Astrocyte of the spinal cord (primary cell): ENCODE measurements around the gene ACOD1.
"Not testable (repeated sequence)": the region's sequence is repeated elsewhere in the genome, so short reads cannot be mapped to it uniquely, and the experiment has no call there.

Source experiments
- DNase-seq: peaks from one replicate; pipeline ENCODE4 v3.0.0; 2011; ENCODE audit warnings: low read depth, low spot score
- H3K4me3 ChIP-seq: 2 replicates; pipeline ENCODE4 v1.5.1; 2011; ENCODE audit warnings: low read depth, mild to moderate bottlenecking, low read length, moderate library complexity
- in situ Hi-C: cut with HindIII; loops from 2 replicates; pipeline ENCODE4 v1.10.0; 2017; ENCODE audit warnings: low sequenced_read_pairs
- TF ChIP-seq, protein P1 (sequence below): IDR thresholded peaks from 2 replicates; pipeline ENCODE4 v1.5.1; 2012; ENCODE audit warnings: low read depth, mild to moderate bottlenecking, low read length, inconsistent platforms

ACOD1 gene

DNA sequence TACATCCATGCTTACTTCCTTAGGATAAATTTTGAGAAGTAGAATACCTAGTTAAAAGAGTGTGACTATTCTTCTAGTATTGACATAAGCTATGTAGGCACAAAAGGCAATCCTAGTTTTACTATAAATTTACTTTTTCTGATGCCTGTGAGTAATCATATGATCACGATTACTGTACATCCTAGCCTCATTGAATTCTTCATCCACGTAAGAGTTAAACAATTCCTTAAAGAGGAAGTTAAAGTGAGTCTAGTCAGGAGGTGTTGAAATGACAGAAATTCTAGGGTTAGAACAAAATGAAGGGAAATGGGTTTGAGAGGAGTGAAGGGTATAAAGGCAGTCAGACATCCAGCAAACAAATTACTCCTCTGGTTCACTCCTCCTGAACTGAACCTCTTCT lies at the start of gene ACOD1:
Gene ACOD1 (plus strand): TSS at position 363 of the 400 bp plus-strand sequence. CDS start 48 bp downstream, outside the sequence.
- no peak within 1 kb of the TSS for H3K4me3 ChIP-seq
- no peak for DNase-seq
- TF ChIP-seq, protein P1, sequence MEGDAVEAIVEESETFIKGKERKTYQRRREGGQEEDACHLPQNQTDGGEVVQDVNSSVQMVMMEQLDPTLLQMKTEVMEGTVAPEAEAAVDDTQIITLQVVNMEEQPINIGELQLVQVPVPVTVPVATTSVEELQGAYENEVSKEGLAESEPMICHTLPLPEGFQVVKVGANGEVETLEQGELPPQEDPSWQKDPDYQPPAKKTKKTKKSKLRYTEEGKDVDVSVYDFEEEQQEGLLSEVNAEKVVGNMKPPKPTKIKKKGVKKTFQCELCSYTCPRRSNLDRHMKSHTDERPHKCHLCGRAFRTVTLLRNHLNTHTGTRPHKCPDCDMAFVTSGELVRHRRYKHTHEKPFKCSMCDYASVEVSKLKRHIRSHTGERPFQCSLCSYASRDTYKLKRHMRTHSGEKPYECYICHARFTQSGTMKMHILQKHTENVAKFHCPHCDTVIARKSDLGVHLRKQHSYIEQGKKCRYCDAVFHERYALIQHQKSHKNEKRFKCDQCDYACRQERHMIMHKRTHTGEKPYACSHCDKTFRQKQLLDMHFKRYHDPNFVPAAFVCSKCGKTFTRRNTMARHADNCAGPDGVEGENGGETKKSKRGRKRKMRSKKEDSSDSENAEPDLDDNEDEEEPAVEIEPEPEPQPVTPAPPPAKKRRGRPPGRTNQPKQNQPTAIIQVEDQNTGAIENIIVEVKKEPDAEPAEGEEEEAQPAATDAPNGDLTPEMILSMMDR = no peak
- in situ Hi-C loops = no loop called here

DNA sequence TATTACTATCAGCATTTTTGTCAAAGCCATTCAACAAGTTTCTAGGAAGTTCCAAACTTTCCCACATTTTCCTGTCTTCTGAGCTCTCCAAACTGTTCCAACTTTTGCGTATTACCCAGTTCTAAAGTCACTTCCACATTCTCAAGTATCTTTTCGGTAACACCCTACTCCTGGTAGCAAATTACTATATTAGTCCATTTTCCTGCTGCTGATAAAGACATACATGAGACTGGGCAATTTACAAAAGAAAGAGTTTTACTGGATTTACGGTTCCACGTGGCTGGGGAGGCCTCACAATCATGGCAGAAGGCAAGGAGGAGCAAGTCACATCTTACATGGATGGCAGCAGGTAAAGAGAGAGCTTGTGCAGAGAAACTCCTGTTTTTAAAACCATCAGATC lies 49.2 kb upstream of the ACOD1 start:
- in situ Hi-C loops, H3K4me3 ChIP-seq, DNase-seq: not testable (repeated sequence)

DNA sequence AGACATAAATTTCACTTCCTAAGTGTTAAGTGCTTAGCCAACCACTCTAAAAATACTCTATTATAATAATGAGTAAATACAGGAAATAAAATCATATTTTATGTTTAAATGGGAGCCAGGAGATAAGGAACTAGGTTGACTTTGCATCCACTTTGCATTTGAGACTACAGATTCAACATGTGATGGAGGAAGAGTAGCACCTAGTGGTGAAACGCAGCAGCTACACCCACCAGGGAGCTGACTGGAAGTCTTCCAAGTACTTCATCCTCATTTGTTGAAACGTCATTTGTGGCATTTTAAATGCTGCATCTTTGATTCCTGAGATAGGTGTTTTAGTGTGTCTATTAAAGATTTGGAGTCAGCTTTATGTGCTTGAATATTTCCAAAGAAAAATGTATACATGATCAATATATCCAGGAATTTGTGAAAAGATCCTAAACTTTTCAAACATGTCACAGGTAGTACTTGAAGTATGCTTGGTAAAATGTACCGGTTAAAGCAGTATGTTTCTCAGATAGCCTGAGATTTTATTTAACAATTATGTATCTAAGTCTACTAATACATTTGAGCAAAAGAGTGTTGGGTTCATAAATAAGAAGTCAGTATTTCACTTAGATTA lies 44.7 kb upstream of the ACOD1 start:
- DNase-seq = peak; percentile 77
- TF ChIP-seq, protein P1 = peak; percentile 98
- in situ Hi-C loops = no loop called here
- no peak overlapping the region for H3K4me3 ChIP-seq

DNA sequence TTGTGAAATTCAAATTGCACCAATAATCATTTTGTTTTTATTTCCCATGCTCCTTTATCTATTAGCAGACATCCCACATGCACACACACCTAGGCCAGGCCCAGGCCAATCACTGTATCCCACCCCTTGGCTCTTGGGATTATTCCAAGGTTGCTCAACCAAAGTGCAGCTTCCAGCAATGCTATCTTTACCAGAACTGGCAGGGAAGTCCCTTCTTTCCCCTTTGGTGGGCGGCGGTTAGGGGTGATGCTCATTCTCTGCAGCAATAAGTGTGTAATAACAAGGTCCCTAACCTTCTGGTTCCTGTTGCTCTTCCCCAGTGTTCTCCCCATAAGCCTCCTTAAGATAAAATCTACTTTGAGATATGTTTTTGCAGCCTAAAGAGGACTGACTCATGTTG lies 43.8 kb upstream of the ACOD1 start:
- TF ChIP-seq, protein P1 = no peak
- DNase-seq = no peak

DNA sequence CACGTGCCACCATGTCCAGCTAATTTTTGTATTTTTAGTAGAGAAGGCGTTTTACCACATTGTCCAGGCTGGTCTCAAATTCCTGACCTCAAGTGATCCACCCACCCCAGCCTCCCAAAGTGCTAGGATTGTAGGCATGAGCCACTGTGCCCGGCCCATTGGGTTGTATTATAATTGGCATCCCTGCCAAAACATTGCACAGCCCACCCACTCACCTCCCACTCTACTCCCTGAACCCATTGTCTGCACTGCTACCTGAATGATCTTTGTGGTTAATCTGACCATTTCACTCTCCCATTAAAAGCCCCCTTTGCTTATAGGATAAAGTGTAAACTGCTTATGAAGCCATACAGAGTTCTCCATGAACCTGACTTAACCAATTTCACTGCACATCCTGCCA lies 35.8 kb upstream of the ACOD1 start:
- in situ Hi-C loops = no loop called here
- no peak overlapping the region for H3K4me3 ChIP-seq

More for the DNA sequence above, 43.8 kb upstream of the ACOD1 start:
- H3K4me3 ChIP-seq = no peak overlapping the region
- in situ Hi-C loops = no loop called here

DNA sequence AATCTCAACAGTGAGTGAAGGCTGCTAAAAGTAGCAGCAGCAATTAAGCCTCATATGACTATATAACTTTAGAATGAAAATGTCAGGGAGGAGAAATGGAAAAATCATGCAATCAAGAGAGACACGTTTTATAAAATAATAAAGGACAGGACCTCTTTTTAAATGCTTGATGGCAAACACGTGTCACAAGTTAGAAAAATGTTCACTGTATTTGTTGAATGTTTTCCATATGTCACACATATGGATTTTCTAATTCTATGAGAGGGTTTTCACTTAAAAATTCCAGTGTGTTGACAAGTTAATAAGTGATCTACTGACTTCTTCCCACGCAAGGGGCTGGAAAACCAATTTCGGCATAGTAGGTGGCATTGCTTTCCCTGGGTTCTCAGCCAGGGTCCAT lies 34.4 kb upstream of the ACOD1 start:
- TF ChIP-seq, protein P1 = no peak
- in situ Hi-C loops = no loop called here
- DNase-seq = no peak
- no peak overlapping the region for H3K4me3 ChIP-seq

More for the DNA sequence above, 35.8 kb upstream of the ACOD1 start:
- DNase-seq = no peak
- TF ChIP-seq, protein P1 = no peak

DNA sequence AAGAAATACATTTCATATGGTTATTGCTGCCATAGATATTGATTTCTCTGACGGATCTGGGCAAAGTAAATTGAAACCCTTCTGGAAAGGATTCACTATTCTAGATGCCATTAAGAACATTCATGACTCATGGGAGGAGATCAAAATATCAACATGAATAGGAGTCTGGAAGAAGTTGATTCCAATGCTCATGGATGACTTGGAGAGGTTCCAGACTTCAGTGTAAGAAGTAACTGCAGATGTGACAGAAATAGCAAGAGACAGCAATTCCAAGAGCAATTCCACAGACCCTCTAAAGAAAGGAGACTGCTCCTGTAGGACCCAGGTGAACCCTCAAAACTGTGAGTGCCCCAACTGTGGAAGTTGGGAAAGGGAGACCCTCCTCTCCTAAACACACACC lies 31.2 kb upstream of the ACOD1 start:
- in situ Hi-C loops = no loop called here
- TF ChIP-seq, protein P1 = no peak
- no peak for DNase-seq
- no peak overlapping the region for H3K4me3 ChIP-seq

DNA sequence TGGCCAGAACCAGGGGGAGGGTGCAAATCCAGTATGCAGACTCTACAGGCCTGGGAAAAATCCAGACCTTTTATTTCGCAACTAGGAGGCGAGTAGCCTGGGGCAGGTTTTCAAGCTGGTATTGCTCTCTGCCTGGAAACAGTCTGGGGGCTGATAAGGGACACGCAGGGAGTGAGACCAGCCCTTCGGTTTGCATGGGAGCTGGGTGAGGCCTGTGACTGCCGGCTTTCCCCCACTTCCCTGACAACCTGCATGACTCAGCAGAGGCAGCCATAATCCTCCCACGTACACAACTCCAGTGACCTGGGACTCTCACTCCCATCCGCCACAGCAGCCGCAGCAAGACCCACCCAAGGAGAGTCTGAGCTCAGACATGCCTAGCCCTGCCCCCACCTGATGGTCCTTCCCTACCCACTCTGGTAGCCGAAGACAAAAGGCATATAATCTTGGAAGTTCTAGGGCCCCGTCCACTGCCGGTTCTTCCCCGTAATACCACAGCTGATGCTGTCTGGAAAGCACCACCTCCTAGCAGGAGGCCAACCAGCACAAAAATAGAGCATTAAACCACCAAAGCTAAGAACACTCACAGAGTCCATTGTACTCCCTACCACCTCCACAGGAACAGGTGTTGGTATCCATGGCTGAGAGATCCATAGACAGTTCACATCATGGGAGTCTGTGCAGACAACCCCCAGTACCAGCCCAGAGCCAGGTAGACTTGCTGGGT lies 30.4 kb upstream of the ACOD1 start:
- in situ Hi-C loops, DNase-seq, H3K4me3 ChIP-seq: not testable (repeated sequence)
